Gastroesophageal sphincter (tissue), 4 donors: ENCODE data around the gene MYO3B. TPM values are rescaled to one million over a fixed set of nuclear protein-coding genes. Genes with fewer than 3 reads are reported as not detected.

Source experiments
- ATAC-seq: fragments of 150-250 bp; one replicate; pipeline ENCODE4 v1.9.1; 2016; ENCODE audit warnings: mild to moderate bottlenecking, moderate library complexity
- H3K27ac ChIP-seq, 4 donors: fragments of 200-600 bp; sonication (generic) in 3 of 4; 1 replicate in 3 of 4; 2 replicates in 1 of 4; pipeline ENCODE4 v1.5.1; 2016 to 2019
- H3K27me3 ChIP-seq: fragments of 200-600 bp; sonication (generic); one replicate; pipeline ENCODE4 v1.5.1; 2019
- H3K36me3 ChIP-seq, 2 donors: fragments of 200-600 bp; sonication (generic); one replicate each; pipeline ENCODE4 v1.5.1; 2019; ENCODE audit warnings: control low read depth in 1 of 2
- H3K4me1 ChIP-seq, 3 donors: fragments of 200-600 bp; sonication (generic); 1 replicate in 2 of 3; 2 replicates in 1 of 3; pipeline ENCODE4 v1.5.1; 2016 to 2019; ENCODE audit warnings: control low read depth in 2 of 3
- H3K4me3 ChIP-seq, 2 donors: fragments of 200-600 bp; sonication (generic); one replicate each; pipeline ENCODE4 v1.5.1; 2019; ENCODE audit warnings: mild to moderate bottlenecking in 1 of 2, moderate library complexity in 1 of 2
- H3K9me3 ChIP-seq, 3 donors: fragments of 200-600 bp; sonication (generic); one replicate each; pipeline ENCODE4 v1.5.1; 2017 to 2019; ENCODE audit warnings: control low read depth in 2 of 3
- CTCF ChIP-seq, 4 experiments: fragments of 200-600 bp in 2 of 4; fragments of 450-650 bp in 2 of 4; sonication (generic) in 1 of 4; IDR thresholded peaks; one replicate each; pipeline ENCODE4 v1.5.1; 2017 to 2019; ENCODE audit warnings: antibody characterized with exemption in 4 of 4, mild to moderate bottlenecking in 2 of 4, moderate library complexity in 2 of 4
- EP300 ChIP-seq: sonication (generic); formaldehyde crosslinking; IDR thresholded peaks from one replicate; pipeline ENCODE4 v1.6.1; 2017; ENCODE audit warnings: antibody characterized with exemption, mild to moderate bottlenecking
- POLR2A ChIP-seq, 2 donors: fragments of 450-650 bp; IDR thresholded peaks; one replicate each; pipeline ENCODE4 v1.6.1; 2017; ENCODE audit warnings: antibody characterized with exemption in 2 of 2, mild to moderate bottlenecking in 2 of 2, moderate library complexity in 1 of 2
- POLR2AphosphoS5 ChIP-seq: sonication (generic); formaldehyde crosslinking; IDR thresholded peaks from one replicate; pipeline ENCODE4 v1.6.1; 2017; ENCODE audit warnings: antibody characterized with exemption
- WGBS, 2 donors: methylation state at CpG; one replicate each; pipeline ENCODE4 v1.1.5; 2018; ENCODE audit warnings: low coverage in 1 of 2; 5-methylcytosine and 5-hydroxymethylcytosine counted together
- total RNA-seq, 4 donors: library from RNA; depleted of rRNA; stranded (reverse); fragments of >200 nt; gene quantifications; one replicate each; pipeline ENCODE4 v1.1.0, GENCODE V29; 2016

MYO3B gene
- total RNA-seq, 4 donors from 2014 or later, result not detected

- Histone ChIP-seq H3K4me1 (no peaks in the 10 kb centered on the region), H3K4me3 (no peak overlapping the region), H3K27ac (no peak overlapping the region), H3K9me3 (no peaks in the 10 kb centered on the region), H3K36me3 (no peaks in the 10 kb centered on the region), H3K27me3 (no peaks in the 10 kb centered on the region)
- no peak for ATAC-seq
- 75 to 82% methylated on average over 3 to 6 of the region's 6 CpGs for WGBS, 2 donors
- TF ChIP-seq POLR2A (IDR thresholded peaks at IDR 0.05), result no peak
- no peak for TF ChIP-seq CTCF (IDR thresholded peaks at IDR 0.05)
- no peak for TF ChIP-seq POLR2AphosphoS5
- TF ChIP-seq EP300, result no peak
These were observed 1.7 kb upstream of the MYO3B start for GRCh38 chr2:170176212-170176611.

GRCh38 chr2:170180031-170180566 is 2.2 kb downstream of the MYO3B start:
- TF ChIP-seq CTCF (IDR thresholded peaks at IDR 0.05) (no peak), POLR2A (IDR thresholded peaks at IDR 0.05) (no peak), POLR2AphosphoS5 (no peak), EP300 (no peak)
- Histone ChIP-seq H3K4me3 (no peak overlapping the region), H3K9me3 (peaks cover 0 to 2% (median 0%) of the 10 kb centered on the region in 3 donors), H3K36me3 (no peaks in the 10 kb centered on the region), H3K4me1 (no peaks in the 10 kb centered on the region), H3K27me3 (no peaks in the 10 kb centered on the region), H3K27ac (no peak overlapping the region)
- 78 to 97% methylated on average over 3 of the region's 3 CpGs for WGBS, 2 donors
- ATAC-seq, result no peak

GRCh38 chr2:170181602-170182001 is 3.7 kb downstream of the MYO3B start:
- Histone ChIP-seq H3K27ac (no peak overlapping the region), H3K4me1 (no peaks in the 10 kb centered on the region), H3K27me3 (no peaks in the 10 kb centered on the region), H3K4me3 (no peak overlapping the region), H3K9me3 (peaks cover 0 to 17% (median 0%) of the 10 kb centered on the region in 3 donors), H3K36me3 (no peaks in the 10 kb centered on the region)
- WGBS, 2 donors, result 91 to 93% methylated on average over 5 of the region's 5 CpGs
- no peak for TF ChIP-seq POLR2AphosphoS5
- no peak for TF ChIP-seq CTCF (IDR thresholded peaks at IDR 0.05)
- TF ChIP-seq POLR2A (IDR thresholded peaks at IDR 0.05), result no peak
- TF ChIP-seq EP300, result no peak
- ATAC-seq, result no peak

- Histone ChIP-seq H3K4me3 (no peak overlapping the region), H3K9me3 (peaks cover 0 to 31% (median 0%) of the 10 kb centered on the region in 3 donors), H3K27me3 (no peaks in the 10 kb centered on the region), H3K4me1 (no peaks in the 10 kb centered on the region), H3K27ac (no peak overlapping the region), H3K36me3 (no peaks in the 10 kb centered on the region)
- no peak for ATAC-seq
- no peak for TF ChIP-seq POLR2A (IDR thresholded peaks at IDR 0.05)
- no peak for TF ChIP-seq EP300
- TF ChIP-seq CTCF (IDR thresholded peaks at IDR 0.05), result no peak
- TF ChIP-seq POLR2AphosphoS5, result no peak
These were observed 7.4 kb downstream of the MYO3B start for GRCh38 chr2:170185319-170185718.

- TF ChIP-seq POLR2AphosphoS5 (no peak), POLR2A (IDR thresholded peaks at IDR 0.05) (no peak), CTCF (IDR thresholded peaks at IDR 0.05) (no peak), EP300 (no peak)
- H3K36me3 ChIP-seq, result no peaks in the 10 kb centered on the region
- peaks cover 0 to 41% (median 0%) of the 10 kb centered on the region in 3 donors for H3K9me3 ChIP-seq
- H3K4me1 ChIP-seq, result no peaks in the 10 kb centered on the region
- ATAC-seq, result no peak
- H3K27ac ChIP-seq, result no peak overlapping the region
- H3K4me3 ChIP-seq, result no peak overlapping the region
- H3K27me3 ChIP-seq, result no peaks in the 10 kb centered on the region
These were observed 11.8 kb downstream of the MYO3B start for GRCh38 chr2:170189757-170190156.
